Uterus (tissue), 2 donors: Measurements from ENCODE around the gene NEIL1.

Experiments used
- POLR2A ChIP-seq, 2 donors: fragments of 450-650 bp; IDR thresholded peaks; one replicate each; pipeline ENCODE4 v1.6.1; 2016; ENCODE audit warnings: antibody characterized with exemption in 2 of 2, mild to moderate bottlenecking in 1 of 2, moderate library complexity in 1 of 2
- TF ChIP-seq, protein P1 (sequence below), 4 experiments: fragments of 200-600 bp in 2 of 4; fragments of 450-650 bp in 2 of 4; sonication (generic) in 2 of 4; IDR thresholded peaks; one replicate each; pipeline ENCODE4 v1.5.1; 2016 to 2019; ENCODE audit warnings: antibody characterized with exemption in 4 of 4, mild to moderate bottlenecking in 2 of 4, moderate library complexity in 1 of 4

DNA sequence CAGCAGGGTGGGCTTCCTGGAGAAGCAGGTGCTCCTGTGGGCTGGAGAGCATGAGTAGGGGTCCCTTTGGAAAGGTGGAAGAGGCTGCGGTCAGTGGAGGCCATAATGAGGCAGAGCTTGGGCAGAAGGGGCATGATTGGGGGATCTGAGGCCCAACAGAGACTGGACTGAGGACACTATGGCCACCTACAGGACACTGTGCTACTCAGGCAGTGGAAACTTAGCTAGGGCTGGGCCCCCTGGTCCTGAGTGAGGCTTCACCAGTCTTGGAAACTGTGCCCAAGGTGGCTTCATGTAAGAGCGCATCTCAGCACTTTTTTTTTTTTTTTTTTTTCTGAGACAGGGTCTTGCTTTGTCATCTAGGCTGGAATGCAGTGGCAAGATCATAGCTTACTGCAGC, 17.3 kb upstream of the NEIL1 start:
- TF ChIP-seq, protein P1, sequence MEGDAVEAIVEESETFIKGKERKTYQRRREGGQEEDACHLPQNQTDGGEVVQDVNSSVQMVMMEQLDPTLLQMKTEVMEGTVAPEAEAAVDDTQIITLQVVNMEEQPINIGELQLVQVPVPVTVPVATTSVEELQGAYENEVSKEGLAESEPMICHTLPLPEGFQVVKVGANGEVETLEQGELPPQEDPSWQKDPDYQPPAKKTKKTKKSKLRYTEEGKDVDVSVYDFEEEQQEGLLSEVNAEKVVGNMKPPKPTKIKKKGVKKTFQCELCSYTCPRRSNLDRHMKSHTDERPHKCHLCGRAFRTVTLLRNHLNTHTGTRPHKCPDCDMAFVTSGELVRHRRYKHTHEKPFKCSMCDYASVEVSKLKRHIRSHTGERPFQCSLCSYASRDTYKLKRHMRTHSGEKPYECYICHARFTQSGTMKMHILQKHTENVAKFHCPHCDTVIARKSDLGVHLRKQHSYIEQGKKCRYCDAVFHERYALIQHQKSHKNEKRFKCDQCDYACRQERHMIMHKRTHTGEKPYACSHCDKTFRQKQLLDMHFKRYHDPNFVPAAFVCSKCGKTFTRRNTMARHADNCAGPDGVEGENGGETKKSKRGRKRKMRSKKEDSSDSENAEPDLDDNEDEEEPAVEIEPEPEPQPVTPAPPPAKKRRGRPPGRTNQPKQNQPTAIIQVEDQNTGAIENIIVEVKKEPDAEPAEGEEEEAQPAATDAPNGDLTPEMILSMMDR (IDR thresholded peaks at IDR 0.05) = no peak
- TF ChIP-seq POLR2A (IDR thresholded peaks at IDR 0.05) = no peak
